Measurements from ENCODE around the gene MYO16. TPM values are rescaled to one million over a fixed set of nuclear protein-coding genes. Genes with fewer than 3 reads are reported as not detected.

Gene MYO16
- total RNA-seq, 1 experiment from 2014 or later, result not detected

DNA sequence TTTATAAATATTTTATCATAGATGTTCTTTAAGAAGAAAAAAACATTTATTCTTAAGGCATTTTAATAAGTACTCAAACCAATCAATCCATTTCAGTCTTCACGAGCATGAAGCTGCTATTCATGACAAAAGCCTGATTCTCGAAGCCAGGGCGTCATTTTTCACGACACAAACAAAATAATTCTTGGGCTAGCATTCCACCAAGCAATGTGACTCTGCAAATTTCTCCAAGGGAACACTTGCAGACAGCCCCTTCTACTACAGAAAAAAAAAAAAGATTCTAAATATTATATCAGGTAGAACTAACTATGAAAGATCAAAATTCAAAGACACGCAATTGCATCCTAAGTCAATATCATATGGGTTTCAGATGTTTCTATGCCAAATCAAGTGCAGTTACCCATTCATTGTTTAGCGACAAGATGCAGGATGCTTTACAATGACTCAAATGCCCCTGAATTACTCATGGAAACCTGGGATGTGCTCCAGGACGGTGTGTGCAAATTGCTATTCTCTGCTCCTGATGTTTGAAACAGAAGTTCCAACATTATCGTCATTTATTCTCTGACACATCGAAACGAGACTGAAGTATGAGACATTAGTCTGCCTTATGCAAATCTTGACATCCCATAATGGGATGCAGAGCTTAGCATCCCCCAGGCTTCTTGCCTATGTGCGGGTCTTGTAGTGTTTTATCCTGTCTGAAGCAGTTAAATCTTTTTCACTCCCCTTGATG, 517.7 kb downstream of the MYO16 start:
- Histone ChIP-seq H3K18ac (ENCODE audit: insufficient read length, low read depth, low read length) (no peak overlapping the region), H4K20me1 (ENCODE audit: control insufficient read depth, insufficient read depth, insufficient read length) (no peaks in the 10 kb centered on the region), H3K4ac (ENCODE audit: low read depth, low read length) (no peak overlapping the region), H3K4me2 (ENCODE audit: insufficient read depth, insufficient read length, low read length) (no peak overlapping the region), H3K79me2 (ENCODE audit: insufficient read depth, low read length) (no peaks in the 10 kb centered on the region), H3K27ac (ENCODE audit: insufficient read length, low read depth, low read length) (no peak overlapping the region), H3K27me3 (ENCODE audit: insufficient read depth, low read length) (no peaks in the 10 kb centered on the region), H2BK12ac (ENCODE audit: insufficient read length, low read depth, low read length) (no peak overlapping the region), H2BK20ac (ENCODE audit: low read depth, low read length, poor library complexity, severe bottlenecking) (no peak overlapping the region), H3K56ac (ENCODE audit: insufficient read length, low read depth, low read length) (no peak overlapping the region), H3K23me2 (ENCODE audit: insufficient read length, low read depth, low read length, poor library complexity, severe bottlenecking) (no peaks in the 10 kb centered on the region), H3K14ac (ENCODE audit: insufficient read depth, low read length) (no peak overlapping the region), H3K79me1 (ENCODE audit: insufficient read depth, low read depth, low read length, poor library complexity, severe bottlenecking) (no peaks in the 10 kb centered on the region), H2AFZ (ENCODE audit: low read length) (no peak overlapping the region), H4K5ac (ENCODE audit: insufficient read length, low read depth, low read length) (no peak overlapping the region), H4K91ac (ENCODE audit: insufficient read length, low read depth, low read length) (no peak overlapping the region), H2BK5ac (ENCODE audit: insufficient read length, low read length) (no peak overlapping the region), H4K8ac (replicated peaks; ENCODE audit: insufficient read length, low read depth, low read length) (no peak overlapping the region), H3K4me1 (ENCODE audit: insufficient read depth, low read length) (no peaks in the 10 kb centered on the region), H3K9me3 (ENCODE audit: control insufficient read depth, low read depth, low read length) (no peaks in the 10 kb centered on the region), H3K9ac (ENCODE audit: extremely low read depth, insufficient read length, low read length) (no peak overlapping the region), H3T11ph (ENCODE audit: low read length) (no peak overlapping the region), H2AK5ac (ENCODE audit: insufficient read length, low read length) (no peak overlapping the region), H2BK120ac (ENCODE audit: low read depth, low read length, poor library complexity, severe bottlenecking) (no peak overlapping the region), H2BK15ac (ENCODE audit: low read depth, low read length) (no peak overlapping the region), H3K23ac (ENCODE audit: insufficient read length, low read depth, low read length) (no peak overlapping the region)
- no peak overlapping the region for H3K27ac Mint-ChIP-seq
- no CpG with 5 or more reads among the region's 11 CpGs for WGBS (ENCODE audit: extremely low coverage, insufficient read length, low lambda C conversion rate)
- no peaks in the 10 kb centered on the region for H3K27me3 Mint-ChIP-seq (ENCODE audit: low read depth)
- H3K9me3 Mint-ChIP-seq, result no peaks in the 10 kb centered on the region
- no peak for DNase-seq
- H3K4me3 Mint-ChIP-seq, result no peak overlapping the region
- H3K4me1 Mint-ChIP-seq, result peaks cover 20 to 31% of the 10 kb centered on the region in 2 experiments
- TF ChIP-seq, protein P1, sequence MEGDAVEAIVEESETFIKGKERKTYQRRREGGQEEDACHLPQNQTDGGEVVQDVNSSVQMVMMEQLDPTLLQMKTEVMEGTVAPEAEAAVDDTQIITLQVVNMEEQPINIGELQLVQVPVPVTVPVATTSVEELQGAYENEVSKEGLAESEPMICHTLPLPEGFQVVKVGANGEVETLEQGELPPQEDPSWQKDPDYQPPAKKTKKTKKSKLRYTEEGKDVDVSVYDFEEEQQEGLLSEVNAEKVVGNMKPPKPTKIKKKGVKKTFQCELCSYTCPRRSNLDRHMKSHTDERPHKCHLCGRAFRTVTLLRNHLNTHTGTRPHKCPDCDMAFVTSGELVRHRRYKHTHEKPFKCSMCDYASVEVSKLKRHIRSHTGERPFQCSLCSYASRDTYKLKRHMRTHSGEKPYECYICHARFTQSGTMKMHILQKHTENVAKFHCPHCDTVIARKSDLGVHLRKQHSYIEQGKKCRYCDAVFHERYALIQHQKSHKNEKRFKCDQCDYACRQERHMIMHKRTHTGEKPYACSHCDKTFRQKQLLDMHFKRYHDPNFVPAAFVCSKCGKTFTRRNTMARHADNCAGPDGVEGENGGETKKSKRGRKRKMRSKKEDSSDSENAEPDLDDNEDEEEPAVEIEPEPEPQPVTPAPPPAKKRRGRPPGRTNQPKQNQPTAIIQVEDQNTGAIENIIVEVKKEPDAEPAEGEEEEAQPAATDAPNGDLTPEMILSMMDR (conservative IDR thresholded peaks at IDR 0.05), result no peak
- no peaks in the 10 kb centered on the region for H3K36me3 Mint-ChIP-seq (ENCODE audit: insufficient read depth in 1 of 3, low read depth in 3 of 3)
